GM18511 (cell line): Measurements from ENCODE around the gene METAP1D.
A peak's percentile ranks its signal among the peaks of the same experiment; 100 is the strongest.
"Not testable (repeated sequence)": the region's sequence is repeated elsewhere in the genome, so short reads cannot be mapped to it uniquely, and the experiment has no call there.

Experiments used
- ATAC-seq: cut with Tn5 transposase; IDR thresholded peaks from one replicate; pipeline ENCODE4 v1.9.1; 2021; ENCODE audit warnings: mild to moderate bottlenecking, moderate library complexity; ENCODE audit not compliant: unreplicated experiment

METAP1D gene

DNA sequence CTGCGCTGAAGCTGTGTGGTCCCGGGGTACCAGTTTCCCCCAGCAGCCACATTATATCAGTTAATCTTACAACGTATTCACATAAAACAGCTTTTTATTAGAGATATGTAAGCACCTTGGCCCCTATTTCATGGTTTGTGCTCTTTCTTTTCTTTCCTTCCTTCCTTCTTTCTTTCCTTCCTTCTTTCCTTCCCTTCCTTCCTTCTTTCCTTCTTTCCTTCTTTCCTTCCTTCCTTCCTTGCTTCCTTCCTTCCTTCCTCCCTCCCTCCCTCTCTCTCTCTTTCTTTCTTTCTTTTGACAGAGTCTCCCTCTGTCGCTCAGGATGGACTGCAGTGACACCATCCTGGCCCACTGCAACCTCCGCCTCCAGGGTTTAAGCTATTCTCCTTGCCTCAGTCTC is 3.7 kb upstream of the METAP1D start:
- ATAC-seq: no peak

DNA sequence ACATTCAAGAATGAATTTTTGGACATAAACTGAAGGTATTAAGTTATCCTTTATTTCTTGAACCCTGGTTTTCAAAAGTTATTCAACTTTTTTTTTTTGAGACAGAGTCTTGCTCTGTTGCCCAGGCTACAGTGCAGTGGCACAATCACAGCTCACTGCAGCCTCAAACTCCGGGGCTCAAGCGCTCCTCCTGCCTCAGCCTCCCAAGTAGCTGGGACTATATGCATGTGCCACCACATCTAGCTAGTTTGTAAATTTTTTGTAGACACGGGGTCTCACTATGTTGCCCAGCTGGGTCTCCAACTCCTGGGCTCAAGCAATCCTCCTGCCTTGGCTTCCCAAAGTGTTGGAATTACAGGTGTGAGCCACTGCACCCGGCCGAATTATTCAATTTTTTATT is 2.7 kb upstream of the METAP1D start:
- not testable (repeated sequence) for ATAC-seq

DNA sequence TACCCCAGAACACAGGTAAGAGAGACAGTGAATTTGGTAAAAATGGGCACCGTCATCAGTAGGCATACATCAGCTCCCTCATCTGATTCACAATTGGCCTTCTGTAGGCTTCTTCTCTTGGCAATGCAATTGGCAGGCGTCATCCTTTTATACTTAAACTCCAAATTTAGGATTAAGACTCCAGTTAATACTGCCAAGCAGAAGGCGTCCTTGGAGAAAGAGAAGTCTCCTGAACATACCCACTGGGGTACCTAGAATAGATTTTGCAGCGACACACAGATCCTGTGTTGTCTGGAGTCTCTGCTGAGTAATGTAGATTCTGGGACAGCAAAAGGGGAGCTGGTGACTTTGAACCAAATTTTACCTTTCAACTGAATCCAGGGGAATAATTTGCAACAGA is 592 bp upstream of the METAP1D start:
- ATAC-seq: no peak

DNA sequence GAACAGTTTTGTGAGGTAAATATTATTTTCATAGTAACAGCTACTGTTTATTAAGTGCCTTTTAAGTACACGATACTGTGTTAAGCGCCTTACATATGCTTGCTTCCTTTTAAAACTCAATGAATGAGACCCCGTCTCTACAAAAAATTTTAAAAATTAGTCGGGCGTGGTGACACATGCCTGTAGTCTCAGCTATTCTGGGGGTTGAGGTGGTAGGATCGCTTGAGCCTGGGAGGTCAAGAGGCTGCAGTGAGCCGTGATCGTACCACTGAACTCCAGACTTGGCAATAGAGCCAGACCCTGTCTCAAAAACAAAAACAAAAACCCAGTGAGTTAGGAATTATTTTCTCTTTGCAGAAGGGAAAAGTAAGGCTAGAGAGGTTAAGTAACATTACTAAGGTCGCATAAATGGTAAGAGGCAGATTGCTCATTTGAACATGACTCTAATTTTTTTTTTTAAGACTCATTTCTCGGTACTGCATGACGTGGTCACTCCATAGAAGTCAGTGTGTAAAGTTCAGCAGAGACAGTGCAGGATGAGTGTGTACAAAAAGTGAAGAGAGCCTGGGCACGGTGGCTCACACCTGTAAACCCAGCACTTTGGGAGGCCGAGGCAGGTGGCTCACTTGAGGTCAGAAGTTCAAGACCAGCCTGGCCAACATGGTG is 1.1 kb downstream of the METAP1D start:
- no peak for ATAC-seq

DNA sequence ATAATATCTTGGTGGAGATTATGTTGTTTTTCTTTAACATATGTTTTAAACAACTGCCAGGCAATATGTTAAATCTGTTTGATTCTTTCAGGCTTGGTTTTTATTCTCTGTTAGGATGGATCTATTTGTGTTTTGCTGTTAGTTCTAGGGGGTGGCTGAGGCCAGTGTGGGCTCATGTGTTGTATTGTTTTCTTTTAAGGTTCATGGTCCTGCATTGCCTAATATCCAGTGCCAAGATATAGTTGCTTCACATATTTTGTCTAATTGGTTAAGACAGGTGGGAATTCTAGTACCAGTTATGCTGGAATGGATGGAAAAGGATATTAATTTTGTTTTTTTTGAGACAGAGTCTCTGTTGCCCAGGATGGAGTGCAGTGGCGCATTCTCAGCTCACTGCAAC is 7.6 kb downstream of the METAP1D start:
- no peak for ATAC-seq

DNA sequence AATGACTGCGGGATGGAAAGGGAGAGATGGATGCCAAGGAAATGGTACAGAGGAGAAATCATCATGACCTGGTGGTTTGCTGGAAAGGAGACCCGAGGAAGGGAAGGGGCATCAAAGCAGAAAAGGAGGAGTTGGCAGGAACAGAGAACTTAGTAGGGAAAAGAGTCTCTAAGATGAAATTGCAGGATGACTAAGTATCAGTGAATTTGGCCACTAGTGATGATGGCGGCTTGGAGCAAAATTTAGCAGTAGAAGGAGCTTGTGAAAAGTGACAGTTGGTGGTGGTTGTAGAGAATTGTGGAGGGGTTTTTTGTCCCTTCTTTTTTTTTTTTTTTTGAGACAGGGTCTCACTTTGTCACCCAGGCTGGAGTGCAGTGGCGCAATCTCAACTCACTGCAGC is 10.1 kb downstream of the METAP1D start:
- no peak for ATAC-seq

DNA sequence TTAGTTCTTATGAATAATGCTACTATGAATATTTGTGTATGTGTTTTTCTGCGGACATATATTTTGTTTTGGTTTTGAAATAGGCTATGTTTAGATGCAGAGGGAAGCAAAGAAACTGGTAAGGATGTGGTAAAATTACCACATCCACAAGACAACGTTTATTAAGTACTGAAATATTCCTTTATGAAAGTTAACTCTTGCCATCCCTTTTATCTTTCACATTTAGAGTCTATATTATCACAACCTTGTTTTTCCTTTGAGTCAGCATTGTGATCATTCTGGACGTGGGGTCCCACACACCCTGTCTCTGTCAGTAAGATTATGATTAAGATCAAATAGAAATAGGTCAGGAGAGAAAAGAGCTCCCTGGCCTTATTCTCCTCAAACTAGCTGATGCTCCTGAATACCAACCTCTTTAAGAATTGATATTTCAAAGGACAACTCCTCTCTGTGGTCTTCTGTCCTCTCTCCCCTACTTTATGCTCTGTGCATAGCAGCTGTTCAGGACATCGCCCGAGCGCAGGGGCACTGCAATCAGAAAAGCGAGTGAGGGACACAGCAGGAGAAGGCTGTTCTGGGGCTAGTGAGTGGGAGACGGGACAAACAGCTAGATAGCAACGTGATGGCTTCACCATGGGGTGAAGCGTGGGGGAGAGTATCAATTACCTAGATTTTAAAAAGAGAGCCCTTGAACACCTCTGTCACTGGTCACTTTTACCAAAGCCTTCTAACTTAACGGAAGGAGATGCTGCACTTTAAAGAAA is 12.2 kb downstream of the METAP1D start:
- ATAC-seq: no peak

DNA sequence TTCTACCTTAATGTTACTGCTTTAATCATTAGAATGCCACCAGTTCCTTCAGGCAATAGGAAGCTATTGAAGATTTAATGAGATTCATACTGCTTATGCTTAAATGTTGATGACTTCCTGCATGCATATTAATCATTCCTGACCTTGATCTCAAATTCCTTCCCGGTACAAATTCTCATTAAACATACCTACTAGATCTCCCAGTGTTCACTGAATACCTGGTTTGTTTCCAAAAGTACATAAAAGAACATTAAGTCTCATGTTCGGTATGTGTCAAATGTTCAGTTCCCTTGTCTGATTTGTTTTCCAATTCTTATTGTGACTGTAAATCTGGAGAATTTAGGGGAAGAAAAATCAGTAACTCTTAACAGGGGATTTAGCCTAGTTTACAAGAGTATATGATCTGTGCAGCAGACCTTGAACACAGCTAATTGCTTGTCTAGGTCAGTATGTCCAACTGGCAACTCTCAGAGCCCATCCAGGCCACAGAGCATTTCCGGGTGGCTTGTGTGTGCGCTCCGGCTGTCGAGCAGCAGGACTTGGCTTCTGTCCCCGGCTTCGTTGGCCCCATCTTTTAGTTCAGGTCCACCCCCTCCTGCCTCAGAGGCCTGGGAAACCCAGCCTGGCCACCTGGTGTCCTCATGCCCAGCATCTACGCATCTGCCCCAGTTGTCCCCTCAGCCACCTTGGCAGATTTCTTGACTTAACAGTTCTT is 13.1 kb downstream of the METAP1D start:
- ATAC-seq: no peak

DNA sequence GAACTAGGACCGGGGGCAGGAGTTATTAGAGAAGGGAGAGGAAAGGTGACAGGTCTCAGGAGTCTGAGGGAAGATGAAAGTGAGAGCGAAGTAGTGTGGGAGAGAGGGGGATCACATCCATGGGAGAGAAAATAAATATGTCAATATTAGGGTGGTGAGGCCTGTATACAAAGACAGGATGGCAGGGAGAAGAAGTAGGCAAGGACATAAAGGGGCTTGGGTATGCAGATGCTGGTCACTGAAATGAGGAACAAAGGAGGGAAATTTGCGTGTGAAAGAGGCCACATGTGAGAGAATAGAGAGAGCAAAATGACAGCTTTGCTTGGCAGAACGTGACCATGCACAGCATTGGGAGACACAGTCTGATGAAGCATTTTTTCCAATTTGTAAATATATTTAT is 13.6 kb downstream of the METAP1D start:
- peak; percentile 52 for ATAC-seq

DNA sequence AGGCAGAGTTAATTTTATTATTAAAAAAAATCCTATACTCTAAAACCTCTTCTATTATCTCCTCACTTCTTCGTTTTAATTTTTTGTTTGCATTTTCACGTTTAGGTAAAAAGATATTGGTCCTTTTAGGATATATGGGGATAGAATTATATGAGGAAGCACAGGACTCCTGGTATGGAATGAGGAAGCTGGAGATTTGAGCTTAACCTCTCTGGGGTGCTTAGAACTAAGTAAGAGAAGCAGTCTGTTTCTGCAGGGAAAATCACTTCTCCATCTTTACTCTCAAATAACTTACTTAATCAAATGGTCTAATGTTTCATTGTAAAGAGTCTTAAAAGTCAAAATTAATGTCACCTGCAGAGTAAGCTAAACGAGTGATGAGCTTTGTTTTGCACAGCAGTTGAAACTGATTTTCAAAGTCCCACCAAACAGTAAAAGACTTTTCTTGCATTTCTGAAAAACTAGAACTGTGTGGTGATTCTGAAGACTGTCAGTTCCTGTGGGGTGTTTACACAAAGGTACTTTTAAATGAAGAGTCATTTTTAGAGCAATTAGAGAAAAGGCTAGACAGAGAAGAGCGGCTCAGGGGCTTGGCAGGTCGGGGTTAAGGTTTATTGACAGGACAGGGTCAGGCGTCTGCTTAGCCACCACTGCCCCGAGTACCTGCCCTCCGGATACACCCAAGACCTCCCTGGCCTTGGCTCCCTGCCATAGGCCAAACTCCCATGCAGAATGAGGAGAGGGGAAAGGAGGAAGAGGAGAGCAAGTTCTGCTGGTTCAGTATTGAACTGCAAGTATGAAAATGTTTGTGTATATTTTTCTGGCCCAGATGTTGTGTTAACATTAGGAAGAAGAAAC is 21.6 kb downstream of the METAP1D start:
- no peak for ATAC-seq

DNA sequence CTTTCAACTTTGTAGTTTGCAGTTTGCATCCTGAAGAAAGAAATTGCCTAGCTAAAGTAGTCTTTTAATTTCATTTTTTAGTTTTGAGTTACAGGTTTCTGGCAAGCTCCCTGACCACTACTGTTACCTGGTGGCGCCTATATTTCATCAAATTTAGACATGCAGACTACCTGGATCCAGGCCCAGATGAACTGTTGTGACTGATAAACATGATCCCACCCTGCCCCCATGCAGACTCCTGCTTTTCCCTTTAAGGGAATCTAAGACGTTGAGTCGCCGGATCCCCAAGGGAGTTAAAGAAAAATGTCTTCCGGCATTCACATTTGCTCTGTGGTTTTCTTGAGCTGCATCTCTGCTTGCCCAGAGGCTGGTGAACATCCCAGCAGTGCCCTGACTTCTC is 22.2 kb downstream of the METAP1D start:
- ATAC-seq: no peak

DNA sequence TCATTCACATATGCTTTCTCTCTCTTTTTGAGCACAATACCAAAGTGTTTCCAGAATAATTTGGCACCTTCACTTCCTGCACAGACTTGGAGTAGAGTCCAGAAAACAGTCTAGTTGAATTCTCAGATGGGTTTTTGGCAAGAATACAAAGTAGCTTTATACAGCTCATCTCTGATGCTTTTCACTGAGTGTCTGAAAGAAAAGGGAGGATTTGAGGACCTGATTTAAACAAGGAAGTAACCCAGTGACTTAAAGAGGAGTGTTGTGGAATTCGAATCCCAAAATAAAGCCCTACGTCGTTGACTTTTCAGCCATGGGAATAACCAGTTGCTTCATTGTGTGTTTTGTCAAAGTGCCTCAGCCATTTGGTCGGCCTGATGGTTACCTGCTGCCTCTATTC is 31.8 kb downstream of the METAP1D start:
- ATAC-seq: no peak

DNA sequence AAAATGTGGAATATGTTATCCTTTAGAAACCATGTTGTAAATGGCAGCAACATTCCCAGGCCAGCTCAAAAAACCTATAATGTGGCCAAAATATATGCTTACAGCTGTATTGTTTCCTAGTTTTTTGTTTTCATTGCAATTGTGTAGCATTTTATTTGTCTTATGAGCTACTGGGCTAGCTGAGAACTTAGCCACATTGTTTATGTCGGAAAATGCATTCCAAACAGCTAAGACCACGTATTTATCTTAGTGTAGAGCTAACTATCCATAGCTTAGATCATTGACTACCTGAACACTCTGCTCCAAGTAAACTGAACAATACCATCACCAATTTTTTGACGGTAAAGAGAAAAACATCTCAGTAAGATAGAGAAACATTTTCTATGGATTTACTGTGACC is 38.4 kb downstream of the METAP1D start:
- ATAC-seq: no peak

DNA sequence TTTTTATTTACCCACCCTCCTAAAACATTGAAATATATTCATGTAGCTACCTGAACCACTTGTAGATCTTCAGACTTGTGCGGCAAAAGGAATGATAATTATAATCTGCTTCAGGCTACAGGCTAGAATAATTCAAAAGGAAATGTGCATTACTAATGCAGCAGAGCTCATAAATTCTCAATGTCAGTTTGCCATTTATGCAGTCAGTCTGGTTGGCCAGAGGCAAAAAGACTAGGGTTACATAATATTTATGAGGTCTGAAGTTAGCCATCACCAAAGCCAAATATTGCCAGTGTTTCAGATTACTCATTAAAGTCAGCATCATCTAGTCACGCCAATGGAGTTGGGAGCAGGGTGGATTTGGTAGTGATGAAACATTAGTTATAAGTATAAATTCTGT is 38.9 kb downstream of the METAP1D start:
- ATAC-seq: no peak

DNA sequence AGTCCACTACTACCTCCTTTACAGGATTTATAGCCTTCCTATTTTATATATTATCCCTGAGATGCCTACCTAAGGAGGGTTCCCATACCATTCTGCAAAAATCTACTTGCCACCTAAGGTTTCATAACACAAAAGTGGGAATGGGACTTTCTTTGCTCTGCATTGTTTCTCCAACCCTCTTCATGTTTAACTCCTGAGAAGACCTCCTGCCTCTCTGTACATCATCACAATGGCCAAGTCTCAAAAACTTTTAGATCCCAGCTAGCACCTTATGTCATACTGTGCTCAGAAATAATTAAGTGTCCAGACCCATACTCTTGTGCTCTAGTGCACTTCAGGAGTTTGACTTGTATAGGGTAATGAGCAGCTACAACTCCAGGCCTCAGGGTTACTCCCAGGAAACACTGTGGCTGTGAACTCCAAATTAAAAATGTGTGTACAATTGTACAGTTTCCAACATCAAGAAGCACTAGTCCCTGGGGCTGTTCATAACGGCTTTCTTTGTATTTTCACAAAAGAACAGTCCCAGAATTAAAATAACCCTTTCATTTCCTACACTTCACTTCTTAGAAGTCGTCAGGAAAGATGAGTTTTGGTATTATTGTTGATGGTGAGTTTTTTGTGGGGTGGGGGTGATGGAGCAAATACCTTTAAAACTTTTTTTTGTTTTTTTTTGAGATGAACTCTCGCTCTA is 39.4 kb downstream of the METAP1D start:
- ATAC-seq: no peak

DNA sequence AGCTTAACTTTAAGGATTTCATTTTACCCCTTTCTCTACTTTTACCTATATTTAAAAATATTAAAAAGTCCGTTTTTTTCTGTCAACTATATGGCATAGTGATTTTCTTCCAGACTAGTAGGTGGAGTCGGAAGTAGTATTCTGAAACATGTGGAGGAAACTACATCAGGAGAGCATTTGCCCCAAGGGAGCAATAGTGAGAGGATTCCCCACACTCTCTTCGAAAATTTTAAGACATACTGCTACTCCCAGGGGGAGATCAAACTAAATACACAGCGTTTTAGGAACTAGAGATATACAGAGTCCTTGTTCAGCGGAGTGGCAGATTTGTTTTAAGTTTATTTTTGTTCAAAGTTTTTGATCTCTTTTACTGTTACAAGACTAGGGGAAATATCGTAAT is 40.6 kb downstream of the METAP1D start:
- ATAC-seq: no peak

DNA sequence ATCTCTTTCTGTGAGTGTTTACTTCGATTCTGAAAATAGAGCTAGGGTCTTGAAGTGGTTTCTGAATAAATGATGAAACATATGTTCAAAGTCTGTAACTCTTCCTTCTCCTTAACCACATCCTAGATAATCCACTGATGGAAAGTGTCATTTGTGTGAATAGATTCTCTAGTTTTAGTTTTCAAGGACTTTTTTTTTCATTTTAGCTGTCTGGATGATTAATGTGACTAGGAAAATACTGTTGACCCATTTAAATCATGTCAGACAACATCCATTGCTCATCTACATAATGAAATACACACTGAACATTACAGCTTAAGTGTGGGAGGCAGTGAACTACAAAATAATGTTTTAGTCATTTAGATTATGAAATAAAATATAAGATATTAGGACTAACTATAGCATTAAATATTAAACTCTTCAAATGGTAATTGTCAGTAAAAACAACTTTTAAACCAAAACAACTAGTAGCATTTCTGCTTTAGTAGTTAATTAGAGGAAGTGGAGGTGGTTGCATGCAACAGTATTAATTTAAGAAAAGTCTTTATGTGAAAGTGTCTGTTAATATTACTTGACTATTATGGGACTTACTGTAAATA is 46.4 kb downstream of the METAP1D start:
- no peak for ATAC-seq

DNA sequence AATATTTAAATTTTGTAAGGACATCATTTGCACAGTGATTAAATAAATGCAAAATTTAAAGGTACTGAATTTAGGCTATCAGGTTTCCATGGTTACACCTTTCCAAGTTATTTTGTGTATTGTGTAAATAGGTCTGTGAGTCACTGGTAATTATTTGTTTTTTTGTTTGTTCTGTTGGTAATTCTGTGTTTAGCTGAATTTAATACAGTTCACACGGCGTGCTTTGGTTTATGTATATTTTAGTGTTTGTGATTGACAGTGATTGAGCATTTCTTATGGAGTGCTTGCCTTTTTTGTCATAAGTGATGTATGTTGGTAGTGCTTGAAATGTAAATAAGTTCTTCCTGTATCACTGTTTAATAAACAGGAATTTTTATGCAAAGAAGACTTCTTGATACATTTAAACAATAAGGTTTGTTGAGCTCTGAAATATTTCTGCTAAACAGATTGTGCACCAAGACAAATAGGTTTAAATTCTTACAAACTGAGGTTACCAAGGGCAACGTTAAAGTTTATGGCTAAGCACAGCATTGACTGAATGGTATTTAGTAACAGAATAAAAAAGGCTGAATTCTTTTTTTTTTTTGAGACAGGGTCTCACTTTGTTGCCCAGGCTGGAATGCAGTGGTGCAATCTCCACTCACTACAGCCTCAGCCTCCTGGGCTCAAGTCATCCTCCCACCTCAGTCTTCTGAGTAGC is 47.3 kb downstream of the METAP1D start:
- ATAC-seq: no peak
